SKM-1 treated with dmso at 0.1 percent for 144 hours (cell line): ENCODE data around the gene RSPH1.

Experiments used
- DNase-seq: peaks from one replicate; lab custom pipeline; 2025; ENCODE audit not compliant: unreplicated experiment; lab: John Stamatoyannopoulos, UW

Gene RSPH1

DNA sequence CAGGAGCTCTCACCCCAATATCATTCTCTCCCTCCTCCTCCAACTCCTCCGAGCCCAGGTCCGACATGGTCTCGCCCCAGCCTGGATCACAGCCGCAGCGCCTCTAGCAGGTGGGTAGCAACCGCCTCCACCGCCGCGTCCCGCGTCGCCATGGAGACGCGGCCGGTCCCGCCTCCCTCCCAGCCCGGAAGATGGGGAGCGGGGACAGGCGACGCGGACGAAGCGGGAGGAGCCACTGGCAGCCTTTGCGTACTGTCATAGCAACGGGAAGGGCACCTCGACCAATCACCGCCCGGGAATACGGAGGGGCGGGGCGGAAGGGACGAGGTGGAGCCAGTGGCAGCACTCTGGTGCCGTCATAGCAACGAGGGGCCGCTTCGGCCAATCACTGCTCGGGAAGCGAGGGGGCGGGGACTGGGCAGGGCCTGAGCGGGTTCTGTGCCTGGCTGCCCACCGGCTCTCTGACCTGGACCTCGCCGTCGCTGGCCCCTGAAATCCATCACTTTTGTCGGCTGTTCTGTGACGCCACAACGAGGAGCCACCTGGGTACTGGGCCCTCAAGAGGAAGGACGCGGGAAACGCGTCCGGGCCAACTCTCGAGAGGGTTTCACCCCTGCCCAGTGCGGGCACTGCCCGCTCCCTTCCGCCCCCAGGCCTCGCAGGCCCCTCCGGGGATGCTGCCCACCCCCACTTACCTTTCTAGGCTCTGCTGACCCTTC is at the start of gene RSPH1:
Gene RSPH1 (minus strand): TSS at position 105 of the 719 bp plus-strand sequence. CDS start 38 bp downstream, at position 67.
- peak; percentile 95 for DNase-seq

GRCh38 chr21:42545745-42546144 is 49.7 kb upstream of the RSPH1 start:
- DNase-seq, result no peak

DNA sequence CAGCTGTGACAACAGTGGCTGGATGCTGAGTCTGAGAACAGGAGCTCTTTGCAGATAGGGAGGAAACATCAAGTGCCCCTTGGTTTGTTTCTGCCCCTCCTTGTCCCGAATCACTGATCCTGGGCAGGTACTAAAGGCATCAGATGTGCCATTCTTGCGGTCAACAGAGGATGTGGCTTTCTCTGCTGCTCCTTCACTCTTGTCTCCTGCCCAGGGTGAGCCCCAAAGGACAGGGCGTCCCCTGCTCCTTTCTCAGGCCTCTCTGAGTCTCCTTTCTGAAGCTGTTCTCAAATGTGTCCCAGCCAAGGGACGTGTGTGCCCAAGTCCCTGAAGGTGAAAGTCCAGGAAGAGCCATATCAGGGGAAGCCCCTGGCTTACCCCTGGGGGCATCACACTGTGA is 49.3 kb upstream of the RSPH1 start:
- no peak for DNase-seq

DNA sequence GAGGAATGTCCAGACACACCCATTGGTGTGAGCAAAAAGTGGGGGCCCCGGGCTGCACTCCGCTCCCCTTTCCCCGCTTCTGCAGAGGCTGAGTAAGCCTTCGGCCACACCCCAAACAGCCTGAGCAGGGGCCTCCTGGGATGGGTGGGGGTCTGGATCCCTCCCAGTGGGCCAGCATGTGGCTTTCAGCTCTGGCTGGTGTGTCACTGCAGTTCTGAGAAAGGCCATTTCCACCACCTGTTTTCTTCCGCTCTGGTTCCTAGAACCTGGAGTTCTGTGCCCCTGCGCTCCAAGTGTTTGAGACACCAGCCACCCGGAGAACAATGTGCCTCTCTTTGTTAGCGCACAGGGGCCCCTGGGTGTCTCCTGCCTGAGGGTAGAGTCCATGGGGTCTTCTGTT is 48.5 kb upstream of the RSPH1 start:
- no peak for DNase-seq

DNA sequence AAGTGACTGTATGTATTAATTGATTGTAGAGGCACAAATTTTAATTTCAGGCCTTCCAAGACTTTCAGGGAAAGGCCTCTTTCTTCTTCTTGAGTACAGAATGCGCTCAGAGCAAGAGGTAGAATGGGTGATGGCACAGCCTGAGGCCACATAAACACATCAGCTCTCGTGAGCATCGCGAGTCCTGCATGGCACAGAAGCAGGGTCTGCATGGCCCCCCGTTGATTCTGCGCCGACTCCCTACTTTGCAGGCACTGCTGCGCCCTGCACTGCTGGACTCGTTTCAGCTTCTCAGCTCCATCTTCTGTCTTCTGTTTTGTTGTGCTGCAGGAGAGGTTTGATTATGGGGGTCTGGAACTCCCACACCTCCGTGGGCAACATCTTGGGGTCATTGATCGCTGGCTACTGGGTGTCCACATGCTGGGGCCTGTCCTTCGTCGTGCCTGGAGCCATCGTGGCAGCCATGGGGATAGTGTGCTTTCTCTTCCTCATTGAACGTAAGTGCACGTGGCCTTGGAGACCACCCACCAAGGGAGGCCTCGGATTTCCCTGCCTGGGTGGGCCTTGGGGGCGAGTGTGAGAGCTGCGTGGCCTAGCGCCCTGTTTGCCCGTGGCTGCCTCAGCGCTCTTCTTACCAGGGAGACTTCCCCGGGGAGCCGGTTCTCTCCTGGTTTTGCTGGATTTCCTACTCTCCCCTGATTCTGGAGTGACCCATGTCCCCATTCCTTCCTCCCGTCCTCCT is 47.3 kb upstream of the RSPH1 start:
- no peak for DNase-seq

GRCh38 chr21:42542596-42542995 is 46.6 kb upstream of the RSPH1 start:
- no peak for DNase-seq

DNA sequence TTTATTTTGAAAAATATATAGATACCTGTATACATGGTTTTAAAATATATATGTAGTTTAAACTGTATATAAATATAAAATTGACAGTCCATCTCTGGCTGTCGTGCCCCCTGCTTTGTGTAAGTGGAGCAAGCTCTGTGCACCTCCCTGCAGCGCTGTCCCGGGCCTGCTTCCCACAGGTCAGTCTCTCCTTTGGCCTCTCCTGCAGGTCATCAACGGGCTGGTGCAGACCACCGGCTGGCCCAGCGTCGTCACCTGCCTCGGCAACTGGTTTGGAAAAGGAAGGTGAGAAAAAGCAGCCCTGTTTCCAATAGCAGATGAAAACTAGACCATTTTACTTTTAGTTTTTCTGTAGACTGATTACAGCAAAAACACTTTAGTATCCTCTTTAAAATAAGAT is 46.2 kb upstream of the RSPH1 start:
- DNase-seq, result no peak

- no peak for DNase-seq
Observed at GRCh38 chr21:42541618-42542017, 45.6 kb upstream of the RSPH1 start.

GRCh38 chr21:42541174-42541573 is 45.1 kb upstream of the RSPH1 start:
- no peak for DNase-seq

GRCh38 chr21:42540396-42540795 is 44.4 kb upstream of the RSPH1 start:
- no peak for DNase-seq

DNA sequence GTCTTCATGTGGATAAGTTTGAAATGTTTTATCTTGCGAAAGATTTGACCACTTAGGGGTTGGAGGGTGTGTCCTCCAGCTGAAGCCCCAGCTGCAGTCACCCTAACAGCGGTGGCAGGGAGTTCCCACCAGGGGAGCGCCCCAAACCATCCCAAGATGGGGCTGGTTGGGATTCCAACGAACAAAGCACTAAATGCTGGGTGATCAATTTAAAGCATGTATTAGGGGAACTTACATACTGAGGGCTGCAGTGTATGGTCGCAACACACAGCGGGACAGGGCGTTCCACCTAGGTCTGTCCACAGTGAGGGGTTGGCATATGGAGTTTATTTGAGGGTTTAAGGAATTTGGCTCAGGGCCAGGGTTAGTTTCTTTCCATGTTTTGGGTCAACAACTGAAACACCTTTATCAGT is 43.9 kb upstream of the RSPH1 start:
- DNase-seq, result no peak

DNA sequence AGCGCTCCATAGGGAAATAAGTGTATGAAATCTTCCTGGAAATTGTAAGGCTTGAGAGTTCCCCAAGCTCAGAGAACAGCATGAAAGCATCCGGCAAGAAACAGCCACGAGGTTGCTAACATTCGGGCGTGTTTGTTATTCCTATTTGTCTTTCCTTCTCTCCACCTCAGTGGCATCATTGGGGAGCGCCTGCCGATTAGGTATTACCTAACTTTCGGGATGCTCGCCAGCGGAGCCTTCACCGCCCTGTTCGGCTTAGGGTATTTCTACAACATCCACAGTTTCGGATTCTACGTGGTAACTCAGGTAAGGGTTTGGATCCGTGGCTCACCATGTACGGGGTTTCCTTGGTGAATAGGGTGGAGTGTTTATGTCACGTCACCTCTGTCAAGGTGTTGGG is 43.3 kb upstream of the RSPH1 start:
- no peak for DNase-seq

DNA sequence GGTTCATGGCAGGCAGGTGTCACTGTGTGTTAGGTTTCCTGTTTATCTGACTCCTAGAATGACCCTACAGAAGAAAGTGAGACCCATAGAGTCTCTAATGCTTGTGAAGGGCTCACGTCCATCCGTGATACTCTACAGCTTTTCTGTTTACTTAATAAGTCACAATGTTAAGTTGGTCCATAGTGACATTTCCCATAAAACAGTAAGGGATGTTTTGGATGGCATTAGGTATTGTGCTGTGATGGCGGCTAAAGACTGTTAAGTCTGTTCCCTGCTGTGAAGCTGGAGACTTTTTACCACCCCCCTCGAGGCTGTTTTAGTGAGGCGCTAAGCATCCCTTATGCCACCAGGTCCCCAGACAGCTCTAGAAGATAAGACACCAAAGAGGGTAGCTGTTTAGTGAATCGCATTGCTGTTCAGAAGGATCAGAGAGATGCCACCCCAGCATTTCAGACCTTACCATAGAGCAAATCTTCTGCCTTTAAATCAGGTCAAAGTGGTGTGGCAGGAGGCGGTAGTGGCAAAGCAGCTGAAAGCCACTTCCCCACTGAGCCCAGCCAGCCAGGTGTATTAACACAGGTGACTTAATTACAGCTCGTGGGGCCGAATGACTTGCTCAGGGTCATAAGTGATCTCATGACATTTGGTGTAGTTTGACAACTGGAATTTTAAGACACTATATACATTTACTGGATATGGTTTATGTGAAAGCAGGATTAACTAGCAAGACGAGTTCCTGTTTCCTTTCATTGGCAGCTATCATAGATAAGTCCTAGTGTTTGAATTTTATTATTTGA is 42.7 kb upstream of the RSPH1 start:
- DNase-seq, result no peak

GRCh38 chr21:42537106-42537742 is 41.2 kb upstream of the RSPH1 start:
- no peak for DNase-seq

DNA sequence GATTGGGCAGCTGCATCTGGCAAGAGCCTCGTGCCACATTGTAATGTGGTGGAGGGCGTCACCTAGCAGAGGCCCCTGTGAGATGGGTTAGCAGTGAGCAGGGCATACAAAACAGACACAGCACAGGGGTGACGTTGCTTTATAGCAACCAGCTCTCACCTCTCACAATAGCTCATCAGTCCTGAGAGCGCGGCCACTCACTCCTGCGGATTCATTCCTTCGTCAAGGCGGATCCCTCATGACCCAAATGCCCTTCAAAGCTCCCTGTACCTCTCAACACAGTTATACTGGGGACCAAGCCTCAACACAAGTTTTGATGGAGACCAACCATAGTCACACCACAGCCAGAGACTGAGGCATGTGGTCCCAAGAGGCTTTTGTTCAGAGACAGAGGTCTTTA is 40.6 kb upstream of the RSPH1 start:
- no peak for DNase-seq

DNA sequence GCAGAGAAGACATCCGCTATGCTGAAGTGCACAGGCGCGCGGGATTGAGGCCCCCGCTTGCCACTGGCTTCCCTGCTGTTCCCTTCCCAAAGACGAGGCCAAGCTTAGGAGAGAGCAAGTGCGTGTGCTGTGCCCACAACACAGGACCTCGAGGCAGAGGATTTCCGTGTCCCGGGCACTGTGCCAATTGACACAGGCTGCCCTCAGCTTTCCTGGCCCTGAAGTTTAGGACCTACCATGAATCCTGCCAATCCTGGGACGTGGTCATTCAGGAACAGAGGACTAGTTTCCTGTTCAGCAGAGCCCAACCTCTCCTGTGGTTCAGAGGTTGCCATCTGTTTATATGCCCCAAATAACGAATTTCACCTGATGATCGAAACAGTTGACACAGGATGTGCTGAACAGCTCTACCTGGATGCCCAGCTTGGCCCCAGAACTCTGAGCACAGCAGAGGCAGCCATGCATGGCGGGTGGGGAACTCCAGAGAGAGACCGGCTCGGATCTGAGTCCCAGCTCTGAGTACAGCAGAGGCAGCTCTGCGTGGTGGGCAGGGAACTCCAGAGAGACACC is 39.7 kb upstream of the RSPH1 start:
- DNase-seq, result no peak

DNA sequence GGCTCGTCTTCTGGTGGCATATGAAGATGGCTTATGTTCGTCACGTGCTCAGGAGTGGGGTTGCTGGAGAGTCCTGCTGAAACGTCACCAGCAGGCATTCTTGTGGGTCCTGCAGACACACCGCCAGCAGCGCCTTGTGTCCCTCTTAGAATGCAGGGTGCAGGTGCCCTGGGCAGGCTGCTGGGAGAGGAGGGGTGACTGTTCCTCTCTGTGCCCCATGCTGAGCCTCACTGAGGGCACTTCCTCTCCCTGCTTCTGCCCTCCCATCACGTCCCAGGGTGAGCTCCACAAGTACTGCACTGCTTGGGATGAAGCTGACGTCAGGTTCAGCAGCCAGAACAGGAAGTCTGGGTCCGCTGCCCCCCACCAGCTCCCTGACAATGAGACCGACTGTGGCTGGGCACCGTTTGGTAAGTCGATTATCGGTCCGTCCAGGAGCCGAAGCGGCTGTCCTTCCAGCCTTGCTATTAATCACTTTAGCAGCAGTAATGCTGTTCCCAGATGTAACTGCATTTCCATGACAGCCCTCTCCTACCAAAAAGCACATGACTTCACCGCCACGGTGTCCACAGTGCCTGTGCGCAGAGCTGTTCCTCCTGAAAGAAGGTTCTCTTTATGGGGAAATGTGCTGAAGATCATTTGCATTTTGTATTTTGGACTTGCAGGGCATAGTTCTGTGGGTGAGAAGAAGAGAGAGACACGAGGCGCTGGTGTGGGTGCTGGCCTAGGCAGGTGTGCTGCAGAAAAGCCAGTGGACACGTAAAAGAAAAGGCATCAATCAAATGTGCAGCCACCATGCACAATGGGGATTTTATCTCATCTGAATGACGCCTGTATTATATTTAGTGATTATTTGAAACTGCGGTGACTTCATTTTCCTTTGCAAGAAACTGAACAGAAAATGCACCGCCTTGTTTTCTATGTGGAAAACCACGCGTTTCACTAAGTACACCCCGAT is 38.7 kb upstream of the RSPH1 start:
- no peak for DNase-seq

- DNase-seq, result no peak
Observed at GRCh38 chr21:42533963-42534355, 37.9 kb upstream of the RSPH1 start.

DNA sequence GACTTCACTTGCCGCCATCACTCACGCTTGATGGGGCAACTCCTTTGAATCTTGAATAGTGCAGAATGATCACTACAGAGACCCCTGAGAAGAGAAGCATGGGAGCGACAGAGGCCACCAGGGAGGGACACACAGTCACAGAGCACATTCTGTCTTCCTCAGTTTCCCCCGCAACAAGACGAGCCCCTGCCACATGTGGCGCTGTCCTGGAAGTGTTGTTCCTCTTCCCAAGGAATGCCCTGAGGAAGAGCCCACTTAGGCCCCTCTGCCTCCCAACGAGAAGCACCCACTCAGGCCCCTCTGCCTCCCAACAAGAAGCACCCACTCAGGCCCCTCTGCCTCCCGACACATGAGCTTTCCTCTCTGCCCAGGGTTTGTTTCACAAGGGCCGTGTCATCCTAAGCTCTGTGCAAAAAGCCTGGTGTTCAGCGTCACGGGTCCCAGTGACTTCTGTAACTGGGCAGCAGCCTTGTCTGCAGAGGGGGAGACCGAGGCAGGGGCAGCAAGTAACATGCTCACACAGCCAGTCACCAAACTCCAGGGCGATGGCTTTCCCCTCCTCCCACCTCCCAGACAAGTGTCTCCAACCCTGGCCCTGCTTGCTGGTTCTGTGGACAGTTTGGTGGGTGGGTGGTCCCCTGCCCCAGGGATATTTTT is 37.4 kb upstream of the RSPH1 start:
- DNase-seq, result no peak
